K562 (cell line): ENCODE data around the gene KIF19. TPM values are rescaled to one million over a fixed set of nuclear protein-coding genes. Genes with fewer than 3 reads are reported as not detected.

Experiments
- BHLHE40 ChIP-seq: IDR thresholded peaks from 2 replicates; pipeline ENCODE4 v1.6.1; 2011; ENCODE audit warnings: low read length, improper control_type of control experiment
- BMI1 ChIP-seq: fragments of 150-350 bp; IDR thresholded peaks from 2 replicates; pipeline ENCODE4 v1.6.1; 2014; ENCODE audit warnings: low read length
- CEBPG ChIP-seq, 3 experiments: fragments of 200-800 bp in 1 of 3; sonication (Bioruptor generic) in 1 of 3; sonication (generic) in 1 of 3; formaldehyde crosslinking in 1 of 3; IDR thresholded peaks in 2 of 3; conservative IDR thresholded peaks in 1 of 3; 2 replicates each; pipeline versions ENCODE4 v1.6.1 to v1.8.0; 2016 to 2022; ENCODE audit warnings: missing compliant biosample characterization in 2 of 3, missing genetic modification characterization in 2 of 3, mild to moderate bottlenecking in 1 of 3, missing genetic modification reagents in 1 of 3
- CTBP1 ChIP-seq: fragments of 450-650 bp; IDR thresholded peaks from 2 replicates; pipeline ENCODE4 v1.6.1; 2016; ENCODE audit warnings: borderline replicate concordance
- HDAC1 ChIP-seq, 2 experiments: fragments of 450-650 bp; IDR thresholded peaks; 2 replicates each; pipeline ENCODE4 v1.6.1; 2016 to 2017; ENCODE audit warnings: inconsistent platforms in 1 of 2, mild to moderate bottlenecking in 1 of 2, moderate library complexity in 1 of 2
- HDAC3 ChIP-seq: fragments of 450-650 bp; IDR thresholded peaks from 2 replicates; pipeline ENCODE4 v1.6.1; 2018; ENCODE audit warnings: borderline replicate concordance, mild to moderate bottlenecking, moderate library complexity; ENCODE audit not compliant: partially characterized antibody
- MAFF ChIP-seq: IDR thresholded peaks from 2 replicates; pipeline ENCODE4 v1.6.1; 2012; ENCODE audit warnings: low read length, improper control_type of control experiment
- MTA3 ChIP-seq: fragments of 450-650 bp; formaldehyde crosslinking; IDR thresholded peaks from 2 replicates; pipeline ENCODE4 v1.6.1; 2017; ENCODE audit warnings: mild to moderate bottlenecking, borderline replicate concordance
- NCOR1 ChIP-seq: fragments of 450-650 bp; IDR thresholded peaks from 2 replicates; pipeline ENCODE4 v1.6.1; 2016; ENCODE audit warnings: mild to moderate bottlenecking, moderate library complexity
- NR4A1 ChIP-seq, 2 experiments: fragments of 250-450 bp in 1 of 2; fragments of 450-650 bp in 1 of 2; sonication (Bioruptor Pico) in 1 of 2; IDR thresholded peaks; 2 replicates each; pipeline versions ENCODE4 v1.4.0 to v1.6.1; 2016 to 2020; ENCODE audit warnings: mild to moderate bottlenecking in 2 of 2, missing compliant biosample characterization in 1 of 2, missing genetic modification characterization in 1 of 2, moderate library complexity in 1 of 2
- SRF ChIP-seq, 2 experiments: fragments of 250-450, 450-650 bp in 1 of 2; sonication (Bioruptor Pico) in 1 of 2; sonication (generic) in 1 of 2; formaldehyde crosslinking; IDR thresholded peaks; 2 replicates each; pipeline versions ENCODE4 v1.5.0 to v1.5.1; 2020 to 2022; ENCODE audit warnings: mild to moderate bottlenecking in 1 of 2, missing genetic modification reagents in 1 of 2
- TCF3 ChIP-seq: sonication (generic); formaldehyde crosslinking; IDR thresholded peaks from 2 replicates; pipeline ENCODE4 v1.4.0; 2020; ENCODE audit warnings: mild to moderate bottlenecking, missing genetic modification reagents
- ZFP36 ChIP-seq: fragments of 150-350 bp; IDR thresholded peaks from 2 replicates; pipeline ENCODE4 v1.6.1; 2018; ENCODE audit warnings: low read length, low read depth; ENCODE audit not compliant: partially characterized antibody
- ZNF124 ChIP-seq: sonication (generic); formaldehyde crosslinking; IDR thresholded peaks from 2 replicates; pipeline ENCODE4 v1.8.1; 2022; ENCODE audit warnings: missing genetic modification reagents
- ZNF175 ChIP-seq: fragments of 200-800 bp; sonication (Bioruptor generic); IDR thresholded peaks from 2 replicates; pipeline ENCODE4 v1.6.1; 2016; ENCODE audit warnings: low read depth, mild to moderate bottlenecking, missing genetic modification characterization, missing compliant biosample characterization
- ZNF589 ChIP-seq: fragments of 200-800 bp; sonication (Bioruptor generic); IDR thresholded peaks from 2 replicates; pipeline ENCODE4 v1.6.1; 2016; ENCODE audit warnings: low read depth, missing genetic modification characterization, missing compliant biosample characterization
- ZSCAN32 ChIP-seq: fragments of 450-650 bp; formaldehyde crosslinking; IDR thresholded peaks from 2 replicates; pipeline ENCODE4 v1.4.0; 2020; ENCODE audit warnings: mild to moderate bottlenecking, moderate library complexity
- polyA plus RNA-seq, 8 experiments: library from polyadenylated mRNA; depleted of rRNA in 4 of 8; stranded (reverse) in 5 of 8; unstranded in 3 of 8; fragments of >200 nt; fragmentation: Nextera tagmentation in 2 of 8; fragmentation: Illumina TruSeq in 1 of 8; extraction: Ambion mirVana in 2 of 8; extraction: Trizol in 1 of 8; gene quantifications; 2 replicates each; pipeline versions ENCODE4 v1.2.1 to v1.2.3, GENCODE V29; 2011 to 2014; ENCODE audit warnings: inconsistent platforms in 1 of 8, missing spikeins in 1 of 8
- total RNA-seq, 7 experiments: library from RNA; depleted of rRNA in 6 of 7; stranded (reverse); fragments of >200 nt in 6 of 7; fragmentation: Illumina TruSeq in 2 of 7; extraction: Trizol in 2 of 7; gene quantifications; 2 replicates each; pipeline versions ENCODE4 v1.2.1 to v1.2.3, GENCODE V29; 2011 to 2021; ENCODE audit warnings: low replicate concordance in 1 of 7
- TF ChIP-seq, protein P1 (sequence below), 2 experiments: fragments of 250-450 bp in 1 of 2; fragments of 450-650 bp in 1 of 2; sonication (Bioruptor Pico) in 1 of 2; IDR thresholded peaks; 2 replicates each; pipeline versions ENCODE4 v1.6.1 to v1.8.0; 2016 to 2021; ENCODE audit warnings: mild to moderate bottlenecking in 2 of 2, moderate library complexity in 2 of 2, missing compliant biosample characterization in 1 of 2, missing genetic modification characterization in 1 of 2
- TF ChIP-seq, protein P2 (sequence below): fragments of 250-450 bp; sonication (Bioruptor Pico); IDR thresholded peaks from 2 replicates; pipeline ENCODE4 v1.4.0; 2020

The KIF19 gene
- total and polyA plus RNA-seq, 9 of the 15 experiments (the other 6 are each of a cell fraction or from before 2014, with no cell fraction given): 0.10 TPM; not detected in 8

DNA sequence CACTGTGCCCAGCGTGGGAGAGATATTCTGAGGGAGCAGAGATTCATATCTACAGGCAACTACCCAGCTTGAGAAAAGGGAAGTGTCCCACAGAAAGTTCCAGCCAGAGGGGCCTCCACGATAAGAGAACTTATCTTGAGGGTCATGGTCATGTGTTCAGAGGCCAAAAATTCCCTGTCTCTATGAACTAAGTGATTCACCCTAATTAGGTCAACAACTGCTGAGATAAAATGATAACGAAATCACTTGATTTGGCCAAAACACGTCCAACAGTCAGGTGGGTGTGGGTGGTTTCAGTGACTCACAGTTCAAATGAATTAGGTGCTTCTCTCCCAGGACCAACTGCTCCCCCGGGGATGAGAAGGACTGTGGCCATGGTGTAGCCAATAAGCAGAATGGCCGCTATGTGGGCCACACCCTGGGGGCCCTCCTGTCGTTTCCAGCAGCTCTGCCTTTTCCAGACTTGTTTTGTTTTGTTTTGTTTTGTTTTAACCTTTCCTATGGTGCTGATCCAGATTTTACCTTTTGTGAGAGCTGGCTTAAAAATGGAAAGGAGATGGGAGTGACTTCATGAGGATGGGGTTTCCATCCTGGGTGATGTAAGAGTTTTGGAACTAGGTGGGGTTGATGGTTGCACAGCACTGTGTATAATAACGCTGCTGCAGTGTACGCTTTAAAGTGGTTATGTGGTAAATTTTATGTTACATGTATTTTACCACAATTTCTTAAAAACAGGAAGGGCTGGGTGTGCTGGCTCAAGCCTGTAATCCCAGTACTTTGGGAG lies 43.2 kb upstream of the KIF19 start (continued):
- TF ChIP-seq ZNF175 (CRISPR knock-in tag) (peak; percentile 68; the same call in 1 of the 2 replicates), HDAC1 (IDR thresholded peaks at IDR 0.05) (no peak), NCOR1 (peak; percentile 69), CTBP1 (peak; percentile 87; the same call in 1 of the 2 replicates), MTA3 (0 out of 2 replicates have a peak, but pooled peaks have one; percentile 57), HDAC3 (no peak), SRF (CRISPR knock-in tag; IDR thresholded peaks at IDR 0.05) (peak; percentile 6 to 84; a peak in 2 of 4 replicates), BHLHE40 (peak; percentile 63; the same call in 1 of the 2 replicates), ZSCAN32 (CRISPR knock-in tag) (no peak), BMI1 (no peak), ZNF124 (CRISPR knock-in tag) (no peak), TCF3 (peak; percentile 81), ZFP36 (peak; percentile 13), NR4A1 (CRISPR knock-in tag; IDR thresholded peaks at IDR 0.05) (no peak), NR4A1 (tag; IDR thresholded peaks at IDR 0.05) (peak; percentile 67; the same call in 1 of the 2 replicates), MAFF (no peak), CEBPG (CRISPR knock-in tag; IDR thresholded peaks at IDR 0.05) (no peak), CEBPG (tag; conservative IDR thresholded peaks at IDR 0.05 in 1 of 2, IDR thresholded peaks at IDR 0.05 in 1 of 2) (peak in 1 of 2 experiments; percentile 81; a peak in 2 of 4 replicates), ZNF589 (peak; percentile 83)
- TF ChIP-seq, protein P1, sequence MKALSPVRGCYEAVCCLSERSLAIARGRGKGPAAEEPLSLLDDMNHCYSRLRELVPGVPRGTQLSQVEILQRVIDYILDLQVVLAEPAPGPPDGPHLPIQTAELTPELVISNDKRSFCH (CRISPR knock-in tag; IDR thresholded peaks at IDR 0.05): no peak
- TF ChIP-seq, protein P1 (tag; IDR thresholded peaks at IDR 0.05): 0 out of 2 replicates have a peak, but pooled peaks have one; percentile 16
- TF ChIP-seq, protein P2, sequence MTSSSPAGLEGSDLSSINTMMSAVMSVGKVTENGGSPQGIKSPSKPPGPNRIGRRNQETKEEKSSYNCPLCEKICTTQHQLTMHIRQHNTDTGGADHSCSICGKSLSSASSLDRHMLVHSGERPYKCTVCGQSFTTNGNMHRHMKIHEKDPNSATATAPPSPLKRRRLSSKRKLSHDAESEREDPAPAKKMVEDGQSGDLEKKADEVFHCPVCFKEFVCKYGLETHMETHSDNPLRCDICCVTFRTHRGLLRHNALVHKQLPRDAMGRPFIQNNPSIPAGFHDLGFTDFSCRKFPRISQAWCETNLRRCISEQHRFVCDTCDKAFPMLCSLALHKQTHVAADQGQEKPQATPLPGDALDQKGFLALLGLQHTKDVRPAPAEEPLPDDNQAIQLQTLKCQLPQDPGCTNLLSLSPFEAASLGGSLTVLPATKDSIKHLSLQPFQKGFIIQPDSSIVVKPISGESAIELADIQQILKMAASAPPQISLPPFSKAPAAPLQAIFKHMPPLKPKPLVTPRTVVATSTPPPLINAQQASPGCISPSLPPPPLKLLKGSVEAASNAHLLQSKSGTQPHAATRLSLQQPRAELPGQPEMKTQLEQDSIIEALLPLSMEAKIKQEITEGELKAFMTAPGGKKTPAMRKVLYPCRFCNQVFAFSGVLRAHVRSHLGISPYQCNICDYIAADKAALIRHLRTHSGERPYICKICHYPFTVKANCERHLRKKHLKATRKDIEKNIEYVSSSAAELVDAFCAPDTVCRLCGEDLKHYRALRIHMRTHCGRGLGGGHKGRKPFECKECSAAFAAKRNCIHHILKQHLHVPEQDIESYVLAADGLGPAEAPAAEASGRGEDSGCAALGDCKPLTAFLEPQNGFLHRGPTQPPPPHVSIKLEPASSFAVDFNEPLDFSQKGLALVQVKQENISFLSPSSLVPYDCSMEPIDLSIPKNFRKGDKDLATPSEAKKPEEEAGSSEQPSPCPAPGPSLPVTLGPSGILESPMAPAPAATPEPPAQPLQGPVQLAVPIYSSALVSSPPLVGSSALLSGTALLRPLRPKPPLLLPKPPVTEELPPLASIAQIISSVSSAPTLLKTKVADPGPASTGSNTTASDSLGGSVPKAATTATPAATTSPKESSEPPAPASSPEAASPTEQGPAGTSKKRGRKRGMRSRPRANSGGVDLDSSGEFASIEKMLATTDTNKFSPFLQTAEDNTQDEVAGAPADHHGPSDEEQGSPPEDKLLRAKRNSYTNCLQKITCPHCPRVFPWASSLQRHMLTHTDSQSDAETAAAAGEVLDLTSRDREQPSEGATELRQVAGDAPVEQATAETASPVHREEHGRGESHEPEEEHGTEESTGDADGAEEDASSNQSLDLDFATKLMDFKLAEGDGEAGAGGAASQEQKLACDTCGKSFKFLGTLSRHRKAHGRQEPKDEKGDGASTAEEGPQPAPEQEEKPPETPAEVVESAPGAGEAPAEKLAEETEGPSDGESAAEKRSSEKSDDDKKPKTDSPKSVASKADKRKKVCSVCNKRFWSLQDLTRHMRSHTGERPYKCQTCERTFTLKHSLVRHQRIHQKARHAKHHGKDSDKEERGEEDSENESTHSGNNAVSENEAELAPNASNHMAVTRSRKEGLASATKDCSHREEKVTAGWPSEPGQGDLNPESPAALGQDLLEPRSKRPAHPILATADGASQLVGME (CRISPR knock-in tag): no peak
